ENCODE measurements around the gene SLC30A2. TPM values are rescaled to one million over a fixed set of nuclear protein-coding genes. Genes with fewer than 3 reads are reported as not detected.

SLC30A2 gene
- polyA plus RNA-seq, 1 donor from 2014 or later: 0.46 TPM

- H3K9ac ChIP-seq (ENCODE audit: low read length): no peak overlapping the region
- H3K4me2 ChIP-seq (ENCODE audit: low read length): no peak overlapping the region
- TF ChIP-seq CTCF (IDR thresholded peaks at IDR 0.05; ENCODE audit: poor library complexity, severe bottlenecking) (no peak), EZH2 (IDR thresholded peaks at IDR 0.05; ENCODE audit: borderline replicate concordance, insufficient read depth, low read length, poor library complexity, severe bottlenecking) (no peak), TAF1 (IDR thresholded peaks at IDR 0.05; ENCODE audit: low read depth) (no peak), REST (IDR thresholded peaks at IDR 0.05; ENCODE audit: borderline replicate concordance) (no peak), EP300 (conservative IDR thresholded peaks at IDR 0.05; ENCODE audit: poor library complexity, severe bottlenecking) (no peak), MXI1 (conservative IDR thresholded peaks at IDR 0.05; ENCODE audit: poor library complexity, severe bottlenecking) (no peak), RAD21 (conservative IDR thresholded peaks at IDR 0.05) (no peak), SMC3 (conservative IDR thresholded peaks at IDR 0.05; ENCODE audit: poor library complexity) (no peak), POLR2AphosphoS5 (IDR thresholded peaks at IDR 0.05) (no peak)
- no peak overlapping the region for H3K4me3 ChIP-seq (ENCODE audit: low read length)
- H3K27me3 ChIP-seq (ENCODE audit: insufficient read depth, low read depth, low read length): no peaks in the 10 kb centered on the region
- H4K20me1 ChIP-seq (ENCODE audit: insufficient read depth): no peaks in the 10 kb centered on the region
- no peaks in the 10 kb centered on the region for H3K36me3 ChIP-seq (ENCODE audit: insufficient read depth, low read length)
- H3K79me2 ChIP-seq (replicated peaks; ENCODE audit: insufficient read depth, low read length): no peaks in the 10 kb centered on the region
- H3K9me2 ChIP-seq (ENCODE audit: insufficient read depth, low read length): no peaks in the 10 kb centered on the region
- H3K9me3 ChIP-seq (ENCODE audit: low read length): no peaks in the 10 kb centered on the region
- no peak overlapping the region for H2AFZ ChIP-seq (ENCODE audit: low read depth, low read length)
- H3K27ac ChIP-seq (ENCODE audit: low read length): no peak overlapping the region
- no peaks in the 10 kb centered on the region for H3F3A ChIP-seq (ENCODE audit: insufficient read depth, low read length, poor library complexity, severe bottlenecking)
Measured at GRCh38 chr1:26031611-26032220, 14.2 kb downstream of the SLC30A2 start.

- H2AFZ ChIP-seq (ENCODE audit: low read depth, low read length): no peak overlapping the region
Measured at GRCh38 chr1:26031196-26031595, 14.7 kb downstream of the SLC30A2 start.

More at GRCh38 chr1:26031196-26031595, 14.7 kb downstream of the SLC30A2 start:
- Histone ChIP-seq H3K27ac (ENCODE audit: low read length) (no peak overlapping the region), H4K20me1 (ENCODE audit: insufficient read depth) (no peaks in the 10 kb centered on the region), H3K79me2 (replicated peaks; ENCODE audit: insufficient read depth, low read length) (no peaks in the 10 kb centered on the region), H3K9me3 (ENCODE audit: low read length) (no peaks in the 10 kb centered on the region), H3K4me3 (ENCODE audit: low read length) (no peak overlapping the region), H3F3A (ENCODE audit: insufficient read depth, low read length, poor library complexity, severe bottlenecking) (no peaks in the 10 kb centered on the region), H3K36me3 (ENCODE audit: insufficient read depth, low read length) (no peaks in the 10 kb centered on the region), H3K9me2 (ENCODE audit: insufficient read depth, low read length) (no peaks in the 10 kb centered on the region), H3K27me3 (ENCODE audit: insufficient read depth, low read depth, low read length) (no peaks in the 10 kb centered on the region), H3K9ac (ENCODE audit: low read length) (no peak overlapping the region), H3K4me2 (ENCODE audit: low read length) (no peak overlapping the region)
- TF ChIP-seq REST (IDR thresholded peaks at IDR 0.05; ENCODE audit: borderline replicate concordance) (no peak), EP300 (conservative IDR thresholded peaks at IDR 0.05; ENCODE audit: poor library complexity, severe bottlenecking) (no peak), RAD21 (conservative IDR thresholded peaks at IDR 0.05) (no peak), POLR2AphosphoS5 (IDR thresholded peaks at IDR 0.05) (no peak), CTCF (IDR thresholded peaks at IDR 0.05; ENCODE audit: poor library complexity, severe bottlenecking) (no peak), TAF1 (IDR thresholded peaks at IDR 0.05; ENCODE audit: low read depth) (no peak), MXI1 (conservative IDR thresholded peaks at IDR 0.05; ENCODE audit: poor library complexity, severe bottlenecking) (no peak)
